ENCODE data around the gene DHX8.

- no peak for TF ChIP-seq POLR2A (IDR thresholded peaks at IDR 0.05)
- TF ChIP-seq, protein P1, sequence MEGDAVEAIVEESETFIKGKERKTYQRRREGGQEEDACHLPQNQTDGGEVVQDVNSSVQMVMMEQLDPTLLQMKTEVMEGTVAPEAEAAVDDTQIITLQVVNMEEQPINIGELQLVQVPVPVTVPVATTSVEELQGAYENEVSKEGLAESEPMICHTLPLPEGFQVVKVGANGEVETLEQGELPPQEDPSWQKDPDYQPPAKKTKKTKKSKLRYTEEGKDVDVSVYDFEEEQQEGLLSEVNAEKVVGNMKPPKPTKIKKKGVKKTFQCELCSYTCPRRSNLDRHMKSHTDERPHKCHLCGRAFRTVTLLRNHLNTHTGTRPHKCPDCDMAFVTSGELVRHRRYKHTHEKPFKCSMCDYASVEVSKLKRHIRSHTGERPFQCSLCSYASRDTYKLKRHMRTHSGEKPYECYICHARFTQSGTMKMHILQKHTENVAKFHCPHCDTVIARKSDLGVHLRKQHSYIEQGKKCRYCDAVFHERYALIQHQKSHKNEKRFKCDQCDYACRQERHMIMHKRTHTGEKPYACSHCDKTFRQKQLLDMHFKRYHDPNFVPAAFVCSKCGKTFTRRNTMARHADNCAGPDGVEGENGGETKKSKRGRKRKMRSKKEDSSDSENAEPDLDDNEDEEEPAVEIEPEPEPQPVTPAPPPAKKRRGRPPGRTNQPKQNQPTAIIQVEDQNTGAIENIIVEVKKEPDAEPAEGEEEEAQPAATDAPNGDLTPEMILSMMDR (IDR thresholded peaks at IDR 0.05), result no peak
These were observed 72.5 kb downstream of the DHX8 start for GRCh38 chr17:43556292-43556691.

Measured in thyroid gland (tissue), 4 donors.